Osteoblast (primary cell): Measurements from ENCODE around the gene CLIC5. TPM values are rescaled to one million over a fixed set of nuclear protein-coding genes. Genes with fewer than 3 reads are reported as not detected.

Experiments
- DNase-seq: peaks from one replicate; pipeline ENCODE4 v3.0.0; 2011; ENCODE audit warnings: low spot score, mixed read lengths; ENCODE audit not compliant: insufficient read length; ENCODE audit errors: missing footprints
- H2AFZ ChIP-seq: 2 replicates; pipeline ENCODE4 v1.6.0; 2011; ENCODE audit warnings: mild to moderate bottlenecking, low read length
- H3K27ac ChIP-seq: 2 replicates; pipeline ENCODE4 v1.5.1; 2011; ENCODE audit warnings: mild to moderate bottlenecking, low read depth, low read length, moderate library complexity
- H3K27me3 ChIP-seq: 2 replicates; pipeline ENCODE4 v1.6.0; 2012; ENCODE audit warnings: mild to moderate bottlenecking, control low read depth, inconsistent platforms, low read length, moderate library complexity; ENCODE audit not compliant: insufficient read depth
- H3K36me3 ChIP-seq: 2 replicates; pipeline ENCODE4 v1.5.1; 2011; ENCODE audit warnings: mild to moderate bottlenecking, low read length, control low read depth, moderate library complexity; ENCODE audit not compliant: insufficient read depth
- H3K4me1 ChIP-seq: 2 replicates; pipeline ENCODE4 v1.5.1; 2011; ENCODE audit warnings: mild to moderate bottlenecking, low read length, control low read depth, moderate library complexity; ENCODE audit not compliant: insufficient read depth
- H3K4me2 ChIP-seq: 2 replicates; pipeline ENCODE4 v1.6.0; 2011; ENCODE audit warnings: mild to moderate bottlenecking, low read length; ENCODE audit not compliant: insufficient read depth
- H3K4me3 ChIP-seq: fragments of 200-600 bp; sonication (generic); 3 replicates; pipeline ENCODE4 v1.5.1; 2012; ENCODE audit warnings: mild to moderate bottlenecking, low read length, inconsistent platforms; ENCODE audit not compliant: insufficient read depth
- H3K79me2 ChIP-seq: 2 replicates; pipeline ENCODE4 v1.6.0; 2012; ENCODE audit warnings: mild to moderate bottlenecking, low read length, control low read depth, inconsistent platforms; ENCODE audit not compliant: insufficient read depth
- H3K9me3 ChIP-seq: 2 replicates; pipeline ENCODE4 v1.5.1; 2011; ENCODE audit warnings: low read depth, low read length, control low read depth
- H4K20me1 ChIP-seq: 2 replicates; pipeline ENCODE4 v1.6.0; 2012; ENCODE audit warnings: mild to moderate bottlenecking, low read length, control low read depth; ENCODE audit not compliant: insufficient read depth
- total RNA-seq: library from RNA; depleted of rRNA; stranded (reverse); fragments of >200 nt; gene quantifications from 2 replicates; pipeline ENCODE4 v1.2.3, GENCODE V29; 2012
- TF ChIP-seq, protein P1 (sequence below): IDR thresholded peaks from 2 replicates; pipeline ENCODE4 v1.5.1; 2011; ENCODE audit warnings: mild to moderate bottlenecking, low read depth, low read length, moderate library complexity; ENCODE audit errors: extremely low read depth

Gene CLIC5
- total RNA-seq, 1 donor = not detected

DNA sequence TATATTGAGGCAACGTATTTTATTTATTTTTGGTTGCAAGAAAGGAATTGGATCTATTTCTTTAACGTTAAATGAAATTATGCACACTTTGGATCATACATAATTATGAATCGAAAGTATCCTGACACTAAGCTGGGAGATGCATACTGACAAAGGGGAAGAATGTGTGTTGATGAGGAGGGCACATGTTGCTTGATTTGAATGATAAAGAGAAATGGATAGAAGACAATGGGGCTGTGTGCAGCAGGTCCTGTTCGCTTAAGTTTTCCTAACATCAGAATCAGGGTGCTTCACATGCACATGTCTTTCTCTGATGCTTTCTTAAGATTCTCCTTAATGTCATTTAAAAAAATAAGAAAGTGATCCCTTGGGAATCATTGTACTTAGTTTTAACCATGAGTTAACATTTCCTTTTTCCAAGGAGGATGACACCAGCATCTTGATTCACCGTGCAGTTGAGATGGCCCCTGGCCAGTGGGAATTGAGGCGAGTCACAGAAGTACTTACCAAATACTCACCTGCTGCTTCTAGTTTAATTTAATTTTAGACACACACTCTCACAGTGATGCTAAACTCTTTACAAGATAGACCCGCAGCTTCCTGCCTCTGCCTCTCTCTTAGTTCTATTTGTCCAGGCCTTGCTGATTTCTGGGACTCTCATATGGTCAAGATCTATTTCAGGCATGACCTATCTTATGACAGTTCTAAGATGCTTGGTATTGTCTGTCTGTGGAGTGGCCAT lies 116.5 kb downstream of the CLIC5 start:
- Histone ChIP-seq H2AFZ (no peak overlapping the region), H3K27me3 (no peaks in the 10 kb centered on the region), H3K9me3 (no peaks in the 10 kb centered on the region), H3K79me2 (no peaks in the 10 kb centered on the region), H3K4me1 (peaks cover 17% of the 10 kb centered on the region), H4K20me1 (no peaks in the 10 kb centered on the region), H3K27ac (no peak overlapping the region), H3K4me2 (no peak overlapping the region), H3K36me3 (no peaks in the 10 kb centered on the region), H3K4me3 (no peak overlapping the region)
- TF ChIP-seq, protein P1, sequence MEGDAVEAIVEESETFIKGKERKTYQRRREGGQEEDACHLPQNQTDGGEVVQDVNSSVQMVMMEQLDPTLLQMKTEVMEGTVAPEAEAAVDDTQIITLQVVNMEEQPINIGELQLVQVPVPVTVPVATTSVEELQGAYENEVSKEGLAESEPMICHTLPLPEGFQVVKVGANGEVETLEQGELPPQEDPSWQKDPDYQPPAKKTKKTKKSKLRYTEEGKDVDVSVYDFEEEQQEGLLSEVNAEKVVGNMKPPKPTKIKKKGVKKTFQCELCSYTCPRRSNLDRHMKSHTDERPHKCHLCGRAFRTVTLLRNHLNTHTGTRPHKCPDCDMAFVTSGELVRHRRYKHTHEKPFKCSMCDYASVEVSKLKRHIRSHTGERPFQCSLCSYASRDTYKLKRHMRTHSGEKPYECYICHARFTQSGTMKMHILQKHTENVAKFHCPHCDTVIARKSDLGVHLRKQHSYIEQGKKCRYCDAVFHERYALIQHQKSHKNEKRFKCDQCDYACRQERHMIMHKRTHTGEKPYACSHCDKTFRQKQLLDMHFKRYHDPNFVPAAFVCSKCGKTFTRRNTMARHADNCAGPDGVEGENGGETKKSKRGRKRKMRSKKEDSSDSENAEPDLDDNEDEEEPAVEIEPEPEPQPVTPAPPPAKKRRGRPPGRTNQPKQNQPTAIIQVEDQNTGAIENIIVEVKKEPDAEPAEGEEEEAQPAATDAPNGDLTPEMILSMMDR = no peak
- DNase-seq = no peak

DNA sequence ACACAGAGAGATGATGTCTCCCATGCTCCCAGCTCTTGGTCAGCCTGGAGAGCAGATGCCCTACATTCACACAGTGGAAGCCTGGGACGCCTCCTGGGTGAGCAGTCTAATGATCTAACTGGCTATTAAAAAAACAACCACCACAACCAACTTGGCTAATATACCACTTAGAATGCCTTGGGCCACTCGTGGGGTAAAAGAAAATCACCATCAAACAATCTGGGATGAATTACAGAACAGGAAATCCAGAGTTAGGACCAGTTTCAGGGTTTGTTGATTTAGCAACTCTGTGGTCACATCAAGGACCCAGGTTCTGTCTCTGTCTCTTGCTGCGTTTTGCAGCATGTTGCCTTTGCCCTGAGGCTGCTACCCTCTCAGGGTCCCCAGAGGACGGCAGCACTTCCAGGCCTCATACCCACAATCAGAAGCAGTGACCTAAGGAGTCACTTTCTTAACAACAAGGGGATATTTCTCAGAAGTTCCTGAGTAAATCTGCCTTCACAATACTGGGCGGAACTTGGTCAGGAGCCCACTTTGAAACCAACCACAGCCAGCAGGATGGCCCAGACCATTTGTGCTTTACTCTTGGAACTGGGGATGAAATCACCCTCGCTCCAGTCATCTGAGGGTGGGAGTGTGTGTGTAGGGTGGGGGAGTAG lies 118.7 kb downstream of the CLIC5 start:
- Histone ChIP-seq H2AFZ (peak overlapping the region; percentile 85), H3K4me3 (no peak overlapping the region), H3K4me2 (peak overlapping the region; percentile 67)

DNA sequence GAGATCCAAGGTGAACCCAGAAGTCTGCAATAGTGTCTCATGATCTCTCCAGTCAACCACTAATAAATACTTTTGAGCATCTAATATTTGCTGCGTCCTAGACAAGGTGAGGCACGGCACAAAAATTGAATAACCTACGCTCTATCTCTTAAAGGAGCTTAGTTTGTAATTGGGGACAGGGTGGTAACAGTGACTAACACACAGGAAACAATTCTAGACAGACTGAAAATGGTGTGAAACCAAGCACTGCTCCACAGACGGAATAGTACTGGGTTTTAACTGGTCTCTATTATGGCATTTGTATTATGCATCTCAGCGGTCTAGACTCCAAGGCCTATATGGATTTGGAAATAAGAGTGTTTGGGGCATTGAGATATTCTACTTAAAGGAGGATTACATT lies 120.1 kb downstream of the CLIC5 start:
- Histone ChIP-seq H3K4me3 (no peak overlapping the region), H3K9me3 (no peaks in the 10 kb centered on the region), H3K27ac (no peak overlapping the region), H3K36me3 (no peaks in the 10 kb centered on the region), H3K4me1 (peaks cover 9% of the 10 kb centered on the region), H4K20me1 (no peaks in the 10 kb centered on the region), H3K79me2 (no peaks in the 10 kb centered on the region), H2AFZ (no peak overlapping the region), H3K27me3 (no peaks in the 10 kb centered on the region), H3K4me2 (no peak overlapping the region)
- TF ChIP-seq, protein P1 = no peak
- DNase-seq = no peak

More for the DNA sequence above, 118.7 kb downstream of the CLIC5 start:
- Histone ChIP-seq H3K4me1 (peaks cover 17% of the 10 kb centered on the region), H3K79me2 (no peaks in the 10 kb centered on the region), H3K36me3 (no peaks in the 10 kb centered on the region), H3K27ac (peak overlapping the region; percentile 27), H3K9me3 (no peaks in the 10 kb centered on the region), H3K27me3 (no peaks in the 10 kb centered on the region), H4K20me1 (no peaks in the 10 kb centered on the region)
- no peak for DNase-seq
- TF ChIP-seq, protein P1 = no peak

DNA sequence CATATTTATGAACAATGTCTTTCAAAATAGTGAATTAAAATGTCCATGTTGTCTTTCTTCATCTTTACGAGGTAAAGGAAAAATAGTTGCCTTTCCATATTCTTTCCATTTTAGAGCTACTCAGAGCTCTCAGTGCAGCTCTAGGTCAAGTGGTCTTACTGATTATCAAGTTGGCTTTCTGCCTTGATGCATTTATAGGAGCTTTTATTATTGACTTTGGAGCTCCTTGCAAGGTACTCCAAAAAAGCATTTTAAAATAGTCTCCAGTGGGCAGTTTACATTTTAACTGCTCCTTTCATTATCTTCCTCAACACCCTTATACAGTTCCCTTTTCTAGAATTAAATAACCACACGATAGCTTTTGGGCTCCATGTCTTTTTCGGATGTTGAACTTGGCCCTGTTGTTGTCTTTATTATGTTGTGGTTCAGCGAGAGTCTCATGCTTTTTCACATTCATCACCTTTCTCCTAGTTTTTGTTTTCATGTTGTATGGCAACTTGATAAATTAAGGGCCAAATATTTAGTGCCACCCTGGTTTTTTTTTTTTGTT lies 122.9 kb downstream of the CLIC5 start:
- H3K79me2 ChIP-seq = no peaks in the 10 kb centered on the region
- DNase-seq = no peak
- no peaks in the 10 kb centered on the region for H3K9me3 ChIP-seq
- H3K27ac ChIP-seq = no peak overlapping the region
- H2AFZ ChIP-seq = no peak overlapping the region
- H4K20me1 ChIP-seq = no peaks in the 10 kb centered on the region
- H3K36me3 ChIP-seq = no peaks in the 10 kb centered on the region
- peaks cover 9% of the 10 kb centered on the region for H3K4me1 ChIP-seq
- no peak overlapping the region for H3K4me2 ChIP-seq
- TF ChIP-seq, protein P1 = no peak
- no peak overlapping the region for H3K4me3 ChIP-seq
- H3K27me3 ChIP-seq = no peaks in the 10 kb centered on the region
